Trophoblast cell (in vitro differentiated cells and primary cell): Measurements from ENCODE around the gene SEMA4C. TPM values are rescaled to one million over a fixed set of nuclear protein-coding genes. Genes with fewer than 3 reads are reported as not detected.

Source experiments
- DNase-seq, 2 donors: peaks; one replicate each; pipeline ENCODE4 v3.0.0-alpha.2; 2016
- H2AFZ ChIP-seq: 2 replicates; pipeline ENCODE4 v1.6.1; 2013; ENCODE audit warnings: low read length, moderate library complexity, mild to moderate bottlenecking; ENCODE audit not compliant: insufficient read depth, poor library complexity
- H2AK5ac ChIP-seq: 2 replicates; pipeline ENCODE4 v1.6.1; 2013; ENCODE audit warnings: mild to moderate bottlenecking, low read length
- H2BK120ac ChIP-seq: 2 replicates; pipeline ENCODE4 v1.6.1; 2013; ENCODE audit warnings: low read length, mild to moderate bottlenecking, moderate library complexity; ENCODE audit not compliant: insufficient read depth, poor library complexity
- H2BK12ac ChIP-seq: 2 replicates; pipeline ENCODE4 v1.6.1; 2013; ENCODE audit warnings: mild to moderate bottlenecking, low read length, moderate library complexity
- H2BK5ac ChIP-seq: 2 replicates; pipeline ENCODE4 v1.6.1; 2013; ENCODE audit warnings: low read length, low read depth, moderate library complexity, mild to moderate bottlenecking; ENCODE audit not compliant: poor library complexity
- H3K14ac ChIP-seq: 2 replicates; pipeline ENCODE4 v1.6.1; 2013; ENCODE audit warnings: mild to moderate bottlenecking, low read length
- H3K18ac ChIP-seq: 2 replicates; pipeline ENCODE4 v1.6.1; 2013; ENCODE audit warnings: mild to moderate bottlenecking, low read length
- H3K23ac ChIP-seq: 2 replicates; pipeline ENCODE4 v1.6.1; 2013; ENCODE audit warnings: low read length
- H3K27ac ChIP-seq: 2 replicates; pipeline ENCODE4 v1.5.1; 2013; ENCODE audit warnings: low read depth, mild to moderate bottlenecking, inconsistent platforms, low read length, moderate library complexity
- H3K27me3 ChIP-seq: 2 replicates; pipeline ENCODE4 v1.6.1; 2013; ENCODE audit warnings: inconsistent platforms, mild to moderate bottlenecking, low read length, moderate library complexity; ENCODE audit not compliant: insufficient read depth
- H3K36me3 ChIP-seq, 2 experiments: 1 replicate in 1 of 2; 2 replicates in 1 of 2; pipeline ENCODE4 v1.6.1; 2013; ENCODE audit warnings: low read length in 2 of 2, mild to moderate bottlenecking in 2 of 2, moderate library complexity in 1 of 2; ENCODE audit not compliant: insufficient read depth in 2 of 2, control insufficient read depth in 1 of 2
- H3K4ac ChIP-seq: 2 replicates; pipeline ENCODE4 v1.6.1; 2013; ENCODE audit warnings: low read depth, mild to moderate bottlenecking, low read length, moderate library complexity
- H3K4me1 ChIP-seq, 2 experiments: 1 replicate in 1 of 2; 2 replicates in 1 of 2; pipeline ENCODE4 v1.6.1; 2013; ENCODE audit warnings: low read length in 2 of 2, mild to moderate bottlenecking in 2 of 2, moderate library complexity in 1 of 2; ENCODE audit not compliant: insufficient read depth in 2 of 2, control insufficient read depth in 1 of 2
- H3K4me2 ChIP-seq: 2 replicates; pipeline ENCODE4 v1.6.1; 2013; ENCODE audit warnings: inconsistent platforms, mild to moderate bottlenecking, low read length, moderate library complexity
- H3K4me3 ChIP-seq: 2 replicates; pipeline ENCODE4 v1.5.1; 2013; ENCODE audit warnings: mild to moderate bottlenecking, low read depth, low read length, inconsistent platforms
- H3K79me1 ChIP-seq: one replicate; pipeline ENCODE4 v1.6.1; 2013; ENCODE audit warnings: low read length
- H3K79me2 ChIP-seq: 2 replicates; pipeline ENCODE4 v1.6.1; 2013; ENCODE audit warnings: low read length, mild to moderate bottlenecking; ENCODE audit not compliant: control insufficient read depth, insufficient read depth, poor library complexity
- H3K9ac ChIP-seq: 2 replicates; pipeline ENCODE4 v1.6.1; 2013; ENCODE audit warnings: mild to moderate bottlenecking, low read length
- H3K9me3 ChIP-seq: 2 replicates; pipeline ENCODE4 v1.6.1; 2013; ENCODE audit warnings: low read depth, mild to moderate bottlenecking, control low read depth, inconsistent platforms, low read length; ENCODE audit not compliant: insufficient read depth
- H4K12ac ChIP-seq: 2 replicates; pipeline ENCODE4 v1.6.1; 2013; ENCODE audit warnings: low read depth, mild to moderate bottlenecking, low read length, moderate library complexity
- H4K8ac ChIP-seq: 2 replicates; pipeline ENCODE4 v1.6.1; 2013; ENCODE audit warnings: low read depth, mild to moderate bottlenecking, low read length, moderate library complexity
- H4K91ac ChIP-seq: one replicate; pipeline ENCODE4 v1.6.1; 2013; ENCODE audit warnings: low read depth, mild to moderate bottlenecking, low read length, moderate library complexity
- WGBS: extraction: QIAGEN DNeasy Blood & Tissue Kit; methylation state at CpG from one replicate; pipeline ENCODE4 v1.1.7; 2013; ENCODE audit warnings: missing lambda C conversion rate; ENCODE audit not compliant: insufficient read length, insufficient coverage; ENCODE audit errors: extremely low coverage; 5-methylcytosine and 5-hydroxymethylcytosine counted together
- polyA plus RNA-seq: library from polyadenylated mRNA; stranded (reverse); fragments of 200-250 nt; gene quantifications from 2 replicates; pipeline ENCODE4 v1.2.3, GENCODE V29; 2013

Gene SEMA4C, protein sequence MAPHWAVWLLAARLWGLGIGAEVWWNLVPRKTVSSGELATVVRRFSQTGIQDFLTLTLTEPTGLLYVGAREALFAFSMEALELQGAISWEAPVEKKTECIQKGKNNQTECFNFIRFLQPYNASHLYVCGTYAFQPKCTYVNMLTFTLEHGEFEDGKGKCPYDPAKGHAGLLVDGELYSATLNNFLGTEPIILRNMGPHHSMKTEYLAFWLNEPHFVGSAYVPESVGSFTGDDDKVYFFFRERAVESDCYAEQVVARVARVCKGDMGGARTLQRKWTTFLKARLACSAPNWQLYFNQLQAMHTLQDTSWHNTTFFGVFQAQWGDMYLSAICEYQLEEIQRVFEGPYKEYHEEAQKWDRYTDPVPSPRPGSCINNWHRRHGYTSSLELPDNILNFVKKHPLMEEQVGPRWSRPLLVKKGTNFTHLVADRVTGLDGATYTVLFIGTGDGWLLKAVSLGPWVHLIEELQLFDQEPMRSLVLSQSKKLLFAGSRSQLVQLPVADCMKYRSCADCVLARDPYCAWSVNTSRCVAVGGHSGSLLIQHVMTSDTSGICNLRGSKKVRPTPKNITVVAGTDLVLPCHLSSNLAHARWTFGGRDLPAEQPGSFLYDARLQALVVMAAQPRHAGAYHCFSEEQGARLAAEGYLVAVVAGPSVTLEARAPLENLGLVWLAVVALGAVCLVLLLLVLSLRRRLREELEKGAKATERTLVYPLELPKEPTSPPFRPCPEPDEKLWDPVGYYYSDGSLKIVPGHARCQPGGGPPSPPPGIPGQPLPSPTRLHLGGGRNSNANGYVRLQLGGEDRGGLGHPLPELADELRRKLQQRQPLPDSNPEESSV
- 157 and 161 TPM in 2 replicates for polyA plus RNA-seq

DNA sequence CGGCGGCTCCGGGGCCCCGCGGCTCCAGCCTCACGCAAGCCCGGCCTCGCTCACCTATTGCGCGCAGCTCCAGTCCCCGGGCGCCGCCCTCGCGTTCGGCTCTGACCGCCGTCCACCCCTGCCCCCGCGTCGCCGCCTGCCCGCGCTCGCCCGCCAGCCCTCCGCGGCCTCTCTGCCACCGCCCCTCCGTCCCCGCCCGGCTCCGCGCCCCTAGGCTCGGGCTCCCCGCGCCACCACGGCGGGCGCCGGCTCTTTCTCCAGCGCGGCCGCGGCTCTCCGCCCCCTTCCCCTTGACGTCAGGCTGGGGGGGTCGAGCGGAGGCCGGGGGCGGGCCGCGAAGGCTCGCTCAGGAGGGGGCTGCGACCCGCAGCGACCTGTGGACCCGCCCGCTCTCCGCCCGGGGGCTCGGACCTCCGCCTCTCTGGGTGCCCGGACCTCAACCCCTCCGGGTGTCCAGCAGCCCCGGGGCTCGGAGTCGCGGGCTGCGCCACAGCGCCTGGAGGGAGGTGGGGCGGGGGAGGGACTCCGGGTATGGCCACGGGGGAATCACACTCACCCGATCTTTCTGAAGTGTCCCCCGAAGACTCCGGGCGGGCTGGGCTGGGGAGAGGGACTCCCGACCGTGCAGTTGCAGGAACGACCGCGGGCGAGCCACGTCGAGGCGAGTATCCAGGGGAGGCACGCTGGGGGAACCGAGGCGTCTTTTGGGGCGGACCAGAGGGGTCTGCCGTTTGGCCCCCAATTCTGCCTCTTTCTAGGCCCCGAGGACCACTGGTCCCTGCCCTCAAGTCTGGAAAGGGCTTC lies at the start of gene SEMA4C:
Gene SEMA4C, minus strand, starts transcription at position 259 of the 804 bp plus-strand sequence. CDS start 2,194 bp downstream, outside the sequence.
- H2AK5ac ChIP-seq, result peak within 1 kb of the TSS; percentile 89
- peak within 1 kb of the TSS; percentile 97 for H3K18ac ChIP-seq
- H4K8ac ChIP-seq, result peak within 1 kb of the TSS; percentile 91
- H4K91ac ChIP-seq, result peak within 1 kb of the TSS; percentile 99
- peak within 1 kb of the TSS; percentile 80 for H4K12ac ChIP-seq
- peak; percentile 70 to 78 for DNase-seq
- H2AFZ ChIP-seq, result peak within 1 kb of the TSS; percentile 58
- no peak within 1 kb of the TSS for H3K23ac ChIP-seq
- H3K79me1 ChIP-seq, result peaks cover 59% of the 10 kb centered on the region
- H3K27ac ChIP-seq, result peak within 1 kb of the TSS; percentile 93
- peaks cover 49% of the 10 kb centered on the region for H3K79me2 ChIP-seq
- peak within 1 kb of the TSS; percentile 91 for H3K4me3 ChIP-seq
- H2BK5ac ChIP-seq, result peak within 1 kb of the TSS; percentile 99
- peaks cover 2% of the 10 kb centered on the region for H3K9me3 ChIP-seq
- H3K9ac ChIP-seq, result peak within 1 kb of the TSS; percentile 97
- peak within 1 kb of the TSS; percentile 83 for H3K4me2 ChIP-seq
- peaks cover 27 to 35% of the 10 kb centered on the region in 2 experiments for H3K36me3 ChIP-seq
- peaks cover 42 to 49% of the 10 kb centered on the region in 2 experiments for H3K4me1 ChIP-seq
- peak within 1 kb of the TSS; percentile 99 for H3K14ac ChIP-seq
- peak within 1 kb of the TSS; percentile 98 for H2BK120ac ChIP-seq
- H2BK12ac ChIP-seq, result peak within 1 kb of the TSS; percentile 58
- H3K27me3 ChIP-seq, result no peaks in the 10 kb centered on the region
- WGBS, result no CpG with 5 or more reads among the region's 93 CpGs
- H3K4ac ChIP-seq, result peak within 1 kb of the TSS; percentile 100

- peak overlapping the region; percentile 11 for H2AFZ ChIP-seq
- peak overlapping the region; percentile 45 for H3K14ac ChIP-seq
- peak overlapping the region; percentile 74 for H2BK12ac ChIP-seq
- H3K4me1 ChIP-seq, result peaks cover 26 to 30% of the 10 kb centered on the region in 2 experiments
- H4K91ac ChIP-seq, result peak overlapping the region; percentile 95
- peaks cover 3% of the 10 kb centered on the region for H3K9me3 ChIP-seq
- H3K79me2 ChIP-seq, result peaks cover 4% of the 10 kb centered on the region
- peak overlapping the region; percentile 8 for H2AK5ac ChIP-seq
- no peaks in the 10 kb centered on the region for H3K27me3 ChIP-seq
- peak overlapping the region; percentile 26 for H3K18ac ChIP-seq
- no peak overlapping the region for H4K12ac ChIP-seq
- H2BK120ac ChIP-seq, result peak overlapping the region; percentile 49
- H3K79me1 ChIP-seq, result peaks cover 33% of the 10 kb centered on the region
- no peak overlapping the region for H3K23ac ChIP-seq
- H3K36me3 ChIP-seq, result no peaks in the 10 kb centered on the region
- H3K27ac ChIP-seq, result peak overlapping the region; percentile 95
- peak; percentile 56 to 87 for DNase-seq
- peak overlapping the region; percentile 28 for H3K4ac ChIP-seq
- no peak overlapping the region for H3K4me3 ChIP-seq
- no peak overlapping the region for H3K9ac ChIP-seq
- no CpG with 5 or more reads among the region's 19 CpGs for WGBS
- peak overlapping the region; percentile 22 for H4K8ac ChIP-seq
- peak overlapping the region; percentile 52 for H2BK5ac ChIP-seq
- peak overlapping the region; percentile 14 for H3K4me2 ChIP-seq
Observed at GRCh38 chr2:96918754-96919550, 49.1 kb upstream of the SEMA4C start.

- peaks cover 28% of the 10 kb centered on the region in 2 experiments for H3K4me1 ChIP-seq
- no peak overlapping the region for H2BK120ac ChIP-seq
- no peak overlapping the region for H3K4ac ChIP-seq
Observed at GRCh38 chr2:96918092-96918753, 48.3 kb upstream of the SEMA4C start.

More at GRCh38 chr2:96918092-96918753, 48.3 kb upstream of the SEMA4C start:
- H2AFZ ChIP-seq, result no peak overlapping the region
- H2AK5ac ChIP-seq, result no peak overlapping the region
- H3K79me1 ChIP-seq, result peaks cover 33% of the 10 kb centered on the region
- H4K12ac ChIP-seq, result no peak overlapping the region
- peaks cover 4% of the 10 kb centered on the region for H3K79me2 ChIP-seq
- H2BK12ac ChIP-seq, result no peak overlapping the region
- no peak overlapping the region for H2BK5ac ChIP-seq
- no peaks in the 10 kb centered on the region for H3K36me3 ChIP-seq
- DNase-seq, result peak in 1 of 2 donors; percentile 92
- no peaks in the 10 kb centered on the region for H3K27me3 ChIP-seq
- no peak overlapping the region for H3K23ac ChIP-seq
- H3K18ac ChIP-seq, result no peak overlapping the region
- no peak overlapping the region for H4K8ac ChIP-seq
- H3K27ac ChIP-seq, result peak overlapping the region; percentile 95
- H3K9me3 ChIP-seq, result peaks cover 3% of the 10 kb centered on the region
- no peak overlapping the region for H3K4me2 ChIP-seq
- no peak overlapping the region for H3K9ac ChIP-seq
- no peak overlapping the region for H3K4me3 ChIP-seq
- no peak overlapping the region for H3K14ac ChIP-seq
- no peak overlapping the region for H4K91ac ChIP-seq
